HG03457 (cell line): ENCODE measurements around the gene TADA3.
A peak's percentile ranks its signal among the peaks of the same experiment; 100 is the strongest.

Source experiments
- ATAC-seq: cut with Tn5 transposase; IDR thresholded peaks from one replicate; pipeline ENCODE4 v1.9.1; 2021; ENCODE audit warnings: moderate number of reproducible peaks; ENCODE audit not compliant: unreplicated experiment

The TADA3 gene

DNA sequence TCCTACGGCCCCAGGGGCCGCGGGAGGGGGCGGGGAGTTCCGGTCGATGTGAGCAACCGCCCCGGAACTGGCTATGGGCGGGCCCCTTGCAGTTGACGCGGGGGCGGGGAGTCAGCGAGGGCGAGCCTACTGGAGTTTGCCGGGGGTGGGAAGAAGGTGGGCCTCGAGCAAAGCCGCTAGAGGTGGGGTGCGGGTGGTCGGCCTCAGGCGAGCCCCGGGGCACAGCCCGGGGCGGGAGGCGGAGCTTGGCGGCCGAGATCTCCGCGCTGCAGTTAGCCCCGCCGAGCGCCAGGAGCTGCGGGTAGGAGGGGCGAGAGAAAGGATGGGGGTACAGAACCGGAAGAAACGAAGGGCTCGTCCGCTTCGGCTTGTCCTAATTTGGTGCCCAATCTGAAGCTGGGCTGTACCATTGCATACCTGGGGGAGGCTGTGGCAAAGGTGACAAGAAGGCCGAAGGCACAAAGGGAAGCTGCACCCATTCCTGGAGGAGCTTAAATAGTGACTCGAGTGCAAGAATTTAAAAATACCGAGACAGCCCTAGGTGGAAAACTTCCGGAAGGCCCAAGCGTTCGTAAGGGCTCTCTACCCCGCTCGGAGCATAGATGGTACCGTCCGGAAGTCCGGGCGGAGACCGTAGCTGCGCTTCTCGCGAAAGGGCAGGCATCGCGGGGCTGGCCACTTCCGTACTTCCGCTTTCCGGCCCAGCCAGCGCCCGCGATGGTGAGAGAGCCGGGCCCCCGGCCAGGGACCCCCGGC is at the start of gene TADA3, which contains the start of gene ARPC4:
TSS of gene TADA3 (minus strand) at position 69 of the 756 bp plus-strand sequence. CDS start 1,007 bp downstream, outside the sequence.
TSS of gene ARPC4 (plus strand) at position 678 of the 756 bp plus-strand sequence. CDS start at position 718, 40 bp downstream.
- ATAC-seq, result peak; percentile 62

DNA sequence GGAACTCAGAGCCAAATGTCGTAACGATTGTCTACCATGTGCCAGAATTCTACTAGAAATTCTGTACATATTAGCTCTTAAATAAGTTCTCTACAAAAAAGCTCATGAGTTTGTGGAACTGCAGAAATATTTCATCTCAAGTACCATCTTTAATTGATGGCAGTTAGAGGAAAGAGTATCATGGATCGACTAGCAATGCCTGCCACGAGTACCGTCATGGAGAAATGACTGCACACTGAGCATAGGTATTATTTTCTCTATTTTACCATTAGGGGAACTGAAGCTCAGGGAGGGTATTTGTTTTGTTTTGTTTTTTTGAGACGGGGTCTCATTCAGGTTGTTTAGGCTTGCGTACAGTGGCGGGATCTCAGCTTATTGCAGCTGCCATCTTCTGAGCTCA is 48.7 kb upstream of the TADA3 start:
- ATAC-seq, result no peak

DNA sequence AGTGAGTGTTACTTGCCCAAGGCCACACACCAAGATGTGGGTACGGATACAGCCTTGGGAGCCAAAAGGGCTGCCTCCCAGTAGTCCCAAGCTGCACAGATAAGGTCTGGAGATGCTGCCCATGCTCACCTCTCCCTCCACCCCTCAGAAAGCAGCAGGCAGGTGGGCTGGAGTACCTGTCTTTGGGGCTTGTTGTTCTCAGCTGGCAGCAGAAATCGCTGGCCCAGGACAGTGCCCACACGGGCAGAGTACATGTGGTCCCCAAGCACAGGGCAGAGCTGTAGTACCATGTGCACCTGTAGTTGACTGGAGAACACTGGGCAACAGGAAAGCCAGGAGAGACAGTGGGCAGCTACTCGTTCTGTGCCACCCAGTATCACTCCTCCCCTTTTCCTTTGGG is 46.6 kb upstream of the TADA3 start:
- ATAC-seq, result no peak

GRCh38 chr3:9837701-9838582 is 45.7 kb upstream of the TADA3 start:
- no peak for ATAC-seq

DNA sequence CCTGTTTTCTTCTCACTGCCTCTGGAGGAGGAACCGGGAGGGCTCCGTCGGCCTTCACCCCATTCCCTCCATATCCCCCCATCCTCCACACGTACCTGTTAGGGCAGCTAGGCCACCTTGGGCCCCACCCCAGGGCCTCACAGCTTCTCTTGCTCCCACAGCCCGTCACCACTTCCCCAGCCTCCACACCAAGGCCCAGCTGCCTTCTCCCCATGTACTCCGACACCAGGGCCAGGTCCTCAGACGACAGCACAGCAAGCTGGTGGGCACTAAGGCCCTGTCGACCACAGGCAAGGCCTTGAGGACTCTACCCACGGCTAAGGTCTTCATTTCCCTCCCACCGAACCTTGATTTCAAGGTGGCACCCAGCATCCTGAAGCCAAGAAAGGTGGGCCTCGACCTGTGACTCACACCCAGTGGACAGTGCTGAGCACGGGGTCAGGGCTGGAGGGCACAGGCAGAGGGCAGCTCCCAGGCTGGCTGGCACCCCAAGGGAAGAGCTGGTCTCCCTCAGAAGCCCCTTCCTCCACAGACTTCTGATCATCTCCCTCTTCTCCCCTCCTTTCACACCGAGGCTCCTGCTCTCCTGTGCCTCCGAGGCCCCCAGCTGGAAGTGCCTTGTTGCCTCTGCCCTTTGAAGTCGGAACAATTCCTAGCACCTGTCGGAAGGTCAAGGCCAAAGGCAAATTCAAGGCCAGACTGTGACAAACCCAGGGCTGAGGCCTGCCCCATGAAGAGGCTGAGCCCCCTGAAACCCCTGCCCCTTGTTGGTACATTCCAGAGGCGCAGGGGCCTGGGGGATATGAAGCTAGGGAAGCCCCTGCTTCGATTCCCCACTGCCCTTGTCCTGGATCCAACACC is 42.5 kb upstream of the TADA3 start:
- no peak for ATAC-seq

DNA sequence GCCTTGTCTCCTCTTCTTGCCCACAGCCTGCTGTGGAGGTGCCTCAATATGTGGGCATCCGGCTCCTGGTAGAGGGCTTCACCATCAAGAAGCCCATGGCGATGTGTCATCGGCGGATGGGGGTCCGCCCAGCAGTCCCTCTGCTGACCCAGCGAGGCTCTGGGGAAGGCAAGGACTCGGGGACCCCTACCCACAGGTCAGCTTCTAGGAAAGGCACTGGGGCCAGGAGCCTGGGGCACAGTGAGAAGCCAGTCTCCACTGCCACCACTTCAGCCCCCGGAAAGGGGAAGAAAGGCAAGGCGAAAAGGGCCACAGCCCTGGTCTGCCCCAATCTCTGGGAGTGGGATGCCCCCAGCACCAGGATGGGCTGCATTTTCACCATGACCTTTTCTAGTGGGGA is 40.8 kb upstream of the TADA3 start:
- no peak for ATAC-seq

GRCh38 chr3:9831253-9831652 is 39.0 kb upstream of the TADA3 start:
- no peak for ATAC-seq

DNA sequence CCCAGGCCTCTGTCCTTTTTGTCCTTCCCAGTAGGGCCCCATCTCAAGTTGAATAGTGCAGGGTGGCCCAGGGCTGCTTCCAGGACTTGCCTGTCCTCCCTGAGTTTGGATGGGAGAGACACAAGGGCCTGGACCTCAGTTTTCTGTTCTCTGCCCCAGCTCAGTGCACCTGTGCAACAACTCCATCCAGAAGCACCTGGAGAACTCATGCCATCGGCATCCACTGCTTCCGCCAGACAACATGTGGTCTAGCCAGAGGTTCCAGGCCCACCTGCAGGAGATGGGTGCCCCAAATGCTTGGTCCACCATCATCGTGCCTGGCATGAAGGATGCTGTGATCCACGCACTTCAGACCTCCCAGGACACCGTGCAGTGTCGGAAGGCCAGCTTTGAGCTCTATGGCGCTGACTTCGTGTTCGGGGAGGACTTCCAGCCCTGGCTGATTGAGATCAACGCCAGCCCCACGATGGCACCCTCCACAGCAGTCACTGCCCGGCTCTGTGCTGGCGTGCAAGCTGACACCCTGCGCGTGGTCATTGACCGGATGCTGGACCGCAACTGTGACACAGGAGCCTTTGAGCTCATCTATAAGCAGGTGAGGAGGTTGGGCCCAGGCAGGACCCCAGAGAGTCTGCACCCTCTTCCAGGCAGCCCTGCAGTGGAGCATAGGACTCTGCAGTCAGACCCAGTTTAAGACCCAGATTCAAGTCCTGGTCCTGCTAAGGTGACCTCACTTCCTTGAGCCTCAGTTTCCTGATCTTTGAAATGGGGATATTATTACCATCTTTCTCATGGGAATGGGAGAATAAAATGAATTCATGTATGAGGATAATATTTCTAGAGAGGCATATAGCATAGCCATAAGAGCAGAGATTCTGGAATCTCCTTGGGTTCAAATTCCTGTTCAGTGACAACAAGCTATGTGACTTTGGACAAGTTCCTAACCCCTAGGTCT is 36.8 kb upstream of the TADA3 start:
- ATAC-seq, result no peak

DNA sequence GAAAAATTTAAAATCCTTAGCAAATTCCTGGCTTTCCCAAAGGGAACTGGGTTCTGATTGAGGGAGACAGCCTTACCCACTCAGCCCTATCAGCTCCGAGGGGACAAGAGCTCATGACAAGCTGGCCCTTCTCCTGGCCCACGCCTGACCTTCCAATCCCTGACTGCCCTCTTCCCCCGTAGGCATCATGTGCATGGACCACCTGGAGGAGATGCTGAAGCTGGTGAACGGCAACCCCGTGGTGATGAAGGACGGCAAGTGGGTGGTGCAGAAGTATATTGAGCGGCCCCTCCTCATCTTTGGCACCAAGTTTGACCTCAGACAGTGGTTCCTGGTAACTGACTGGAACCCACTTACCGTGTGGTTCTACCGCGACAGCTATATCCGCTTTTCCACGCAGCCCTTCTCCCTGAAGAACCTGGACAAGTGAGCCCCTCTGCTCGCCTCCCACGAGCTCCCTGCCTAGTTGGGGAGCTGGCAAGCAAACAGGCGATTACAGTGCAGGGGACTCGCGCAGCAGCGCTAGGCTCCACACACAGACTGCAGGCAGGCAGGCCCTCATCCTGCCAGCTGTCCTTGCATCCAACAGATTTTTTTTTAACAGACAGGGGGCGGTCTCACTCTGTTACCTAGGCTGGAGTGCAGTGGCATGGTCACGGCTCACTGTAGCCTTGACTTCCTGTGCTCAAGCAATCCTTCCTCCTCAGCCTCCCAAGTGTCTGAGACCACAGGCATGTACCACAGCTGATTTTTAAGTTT is 34.7 kb upstream of the TADA3 start:
- no peak for ATAC-seq

DNA sequence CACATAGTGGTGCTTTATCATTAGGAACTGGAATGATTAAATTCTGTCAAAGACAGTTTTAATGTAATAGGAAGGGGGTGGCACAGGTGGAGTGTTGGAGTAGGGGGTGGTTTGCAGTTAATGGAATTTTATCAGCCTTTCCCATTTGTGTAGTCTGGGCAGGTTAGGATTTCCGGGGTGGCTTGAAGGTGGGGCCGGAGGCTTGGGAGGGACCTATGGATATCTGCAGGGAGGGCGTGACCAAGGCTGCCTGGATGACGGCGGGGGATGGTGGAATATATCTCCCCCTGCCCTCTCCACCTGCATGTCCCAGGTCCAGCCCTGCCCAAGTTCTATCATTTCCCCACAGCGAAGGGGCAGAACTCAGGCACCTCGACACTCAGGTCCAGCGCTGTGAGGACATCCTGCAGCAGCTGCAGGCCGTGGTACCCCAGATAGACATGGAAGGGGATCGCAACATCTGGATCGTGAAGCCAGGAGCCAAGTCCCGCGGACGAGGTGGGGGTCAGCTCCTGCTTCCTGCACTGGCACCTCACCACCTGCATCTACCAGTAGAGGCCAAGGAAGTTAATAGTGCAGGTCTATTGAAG is 33.3 kb upstream of the TADA3 start:
- ATAC-seq, result no peak

DNA sequence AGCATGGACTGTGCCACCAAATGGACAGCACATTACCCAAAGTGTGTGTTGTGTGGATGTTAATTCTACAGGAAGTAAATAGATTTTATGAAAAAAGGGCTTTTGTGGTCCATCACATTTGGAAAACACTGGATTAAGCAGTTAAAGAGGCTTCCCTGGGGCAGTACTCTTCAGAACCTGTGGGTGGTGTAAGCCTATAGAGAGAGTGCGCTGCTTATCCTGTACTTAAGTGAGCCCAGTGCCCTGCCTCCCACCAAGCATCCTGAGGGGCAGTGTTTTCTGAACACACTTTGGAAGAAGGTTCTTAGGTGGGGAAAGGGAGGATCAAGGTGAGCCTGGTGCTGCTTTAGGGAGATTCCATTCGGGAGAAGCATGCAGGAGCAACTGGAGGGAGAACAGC is 28.7 kb upstream of the TADA3 start:
- ATAC-seq, result no peak

- no peak for ATAC-seq
Observed at GRCh38 chr3:9820543-9820942, 28.3 kb upstream of the TADA3 start.

- ATAC-seq, result no peak
Observed at GRCh38 chr3:9818666-9819335, 26.5 kb upstream of the TADA3 start.

DNA sequence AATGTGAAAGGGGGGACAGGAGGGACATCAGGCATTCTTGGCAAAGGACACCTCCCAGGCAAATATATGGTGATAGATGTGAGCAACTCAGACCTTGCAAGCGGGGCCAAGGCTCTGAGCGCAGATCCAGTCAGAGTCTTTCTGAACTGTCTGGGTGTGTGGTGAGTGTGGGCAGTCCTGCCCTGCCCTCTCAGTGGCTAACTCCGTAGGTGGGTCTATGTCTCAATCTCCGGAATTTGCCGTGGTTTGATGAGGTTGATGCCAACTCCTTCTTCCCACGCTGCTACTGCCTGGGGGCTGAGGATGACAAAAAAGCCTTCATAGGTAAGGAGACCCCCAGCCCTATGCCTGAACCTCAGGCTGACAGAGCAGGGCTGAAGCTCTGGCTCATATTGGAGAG is 25.2 kb upstream of the TADA3 start:
- ATAC-seq, result no peak

DNA sequence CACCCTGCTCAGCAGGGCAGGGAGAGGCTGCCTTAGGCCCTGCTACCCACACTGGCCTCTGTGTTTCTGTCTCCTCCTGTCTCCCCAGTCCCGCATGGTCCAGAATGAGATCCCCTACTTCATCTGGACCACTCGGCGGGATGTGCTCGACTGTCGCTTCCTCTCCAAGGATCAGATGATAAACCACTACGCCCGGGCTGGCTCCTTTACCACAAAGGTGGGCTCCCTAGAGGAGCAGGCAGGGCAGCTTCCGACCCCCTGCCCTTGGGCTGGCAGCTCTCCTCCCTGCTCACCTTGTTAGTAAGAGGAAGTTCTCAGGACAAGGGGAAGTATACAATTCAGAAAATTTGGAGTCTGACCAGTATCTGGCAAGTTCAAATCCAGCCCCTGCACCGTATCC is 23.7 kb upstream of the TADA3 start:
- ATAC-seq, result no peak

DNA sequence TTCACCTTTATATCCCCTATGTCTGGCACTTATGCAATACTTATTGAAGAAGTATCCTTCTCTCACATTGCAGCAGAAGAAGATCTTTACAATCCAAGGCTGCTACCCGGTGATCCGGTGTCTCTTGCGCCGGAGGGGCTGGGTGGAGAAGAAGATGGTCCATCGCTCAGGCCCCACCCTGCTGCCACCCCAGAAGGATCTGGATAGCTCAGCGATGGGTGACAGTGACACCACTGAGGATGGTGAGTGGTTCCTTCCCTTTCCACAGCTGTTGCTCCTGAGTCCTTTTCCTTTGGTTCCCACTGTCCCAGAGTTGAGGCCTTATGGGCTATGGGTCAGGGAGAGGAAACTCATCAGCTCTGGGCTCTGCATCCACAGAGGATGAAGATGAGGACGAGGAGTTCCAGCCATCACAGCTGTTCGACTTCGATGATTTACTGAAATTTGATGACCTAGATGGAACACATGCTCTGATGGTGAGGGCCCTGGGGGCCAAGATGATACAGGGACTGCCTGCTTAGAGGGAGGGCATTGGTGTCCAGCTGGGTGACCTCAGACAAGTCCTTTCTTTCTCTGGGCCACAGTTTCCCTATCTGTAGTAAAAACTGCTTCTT is 20.7 kb upstream of the TADA3 start:
- ATAC-seq, result no peak

GRCh38 chr3:9810846-9811245 is 18.6 kb upstream of the TADA3 start:
- ATAC-seq, result no peak

- no peak for ATAC-seq
Observed at GRCh38 chr3:9810433-9810770, 18.1 kb upstream of the TADA3 start.
